Measurements from ENCODE around the gene ATRX.

ATRX gene

GRCh38 chrX:77484045-77484444 is 302.0 kb downstream of the ATRX start:
- no peak for FAIRE-seq

DNA sequence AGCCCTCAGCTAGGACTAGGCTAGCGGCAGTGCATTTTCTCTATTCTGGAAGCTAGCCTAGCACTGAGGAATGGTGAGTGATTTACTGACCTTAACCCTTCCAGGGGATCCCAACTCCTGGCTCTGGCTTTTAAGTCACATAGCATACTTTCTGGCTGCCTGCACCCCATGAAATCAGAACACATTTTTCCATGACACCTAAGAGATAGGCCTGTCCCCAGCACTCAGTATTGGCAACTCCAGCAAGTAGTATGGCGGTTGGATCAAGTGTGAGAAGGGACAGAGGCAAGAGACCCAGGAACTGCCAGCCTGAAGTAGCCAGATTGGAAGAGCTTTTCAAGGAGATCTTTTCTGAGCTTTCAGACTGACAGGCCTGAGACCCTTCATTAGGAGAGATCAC is 330.6 kb downstream of the ATRX start:
- no peak for FAIRE-seq

Measured in TTC549 (cell line).